Activated naive CD8-positive, alpha-beta T cell treated with anti-CD3 and anti-CD28 coated beads for 36 hours (primary cell): ENCODE data around the gene PLD3. TPM values are rescaled to one million over a fixed set of nuclear protein-coding genes. Genes with fewer than 3 reads are reported as not detected.
"Not testable (repeated sequence)": the region's sequence is repeated elsewhere in the genome, so short reads cannot be mapped to it uniquely, and the experiment has no call there.

ENCODE experiments used
- DNase-seq: peaks from one replicate; pipeline ENCODE4 v3.0.0; 2021
- H3K27ac Mint-ChIP-seq: one replicate; pipeline ENCODE4 v1.8.0; 2022; ENCODE audit warnings: mild to moderate bottlenecking, moderate library complexity, mixed read lengths
- H3K27me3 Mint-ChIP-seq: one replicate; pipeline ENCODE4 v1.8.0; 2022; ENCODE audit warnings: mild to moderate bottlenecking, mixed read lengths
- H3K36me3 Mint-ChIP-seq: one replicate; pipeline ENCODE4 v1.8.0; 2021; ENCODE audit warnings: mild to moderate bottlenecking, mixed read lengths
- H3K4me1 Mint-ChIP-seq: one replicate; pipeline ENCODE4 v1.8.0; 2021; ENCODE audit warnings: mixed read lengths
- H3K4me3 Mint-ChIP-seq: one replicate; pipeline ENCODE4 v1.8.0; 2022; ENCODE audit warnings: mild to moderate bottlenecking, moderate library complexity, mixed read lengths
- H3K9me3 Mint-ChIP-seq: one replicate; pipeline ENCODE4 v1.8.0; 2022; ENCODE audit warnings: mixed read lengths
- total RNA-seq, 2 experiments: library from RNA; stranded (reverse); gene quantifications; one replicate each; pipeline ENCODE4 v1.2.3, GENCODE V29; 2021

Gene PLD3
- total RNA-seq, 2 experiments from 2014 or later: 41.8 to 44.2 TPM

DNA sequence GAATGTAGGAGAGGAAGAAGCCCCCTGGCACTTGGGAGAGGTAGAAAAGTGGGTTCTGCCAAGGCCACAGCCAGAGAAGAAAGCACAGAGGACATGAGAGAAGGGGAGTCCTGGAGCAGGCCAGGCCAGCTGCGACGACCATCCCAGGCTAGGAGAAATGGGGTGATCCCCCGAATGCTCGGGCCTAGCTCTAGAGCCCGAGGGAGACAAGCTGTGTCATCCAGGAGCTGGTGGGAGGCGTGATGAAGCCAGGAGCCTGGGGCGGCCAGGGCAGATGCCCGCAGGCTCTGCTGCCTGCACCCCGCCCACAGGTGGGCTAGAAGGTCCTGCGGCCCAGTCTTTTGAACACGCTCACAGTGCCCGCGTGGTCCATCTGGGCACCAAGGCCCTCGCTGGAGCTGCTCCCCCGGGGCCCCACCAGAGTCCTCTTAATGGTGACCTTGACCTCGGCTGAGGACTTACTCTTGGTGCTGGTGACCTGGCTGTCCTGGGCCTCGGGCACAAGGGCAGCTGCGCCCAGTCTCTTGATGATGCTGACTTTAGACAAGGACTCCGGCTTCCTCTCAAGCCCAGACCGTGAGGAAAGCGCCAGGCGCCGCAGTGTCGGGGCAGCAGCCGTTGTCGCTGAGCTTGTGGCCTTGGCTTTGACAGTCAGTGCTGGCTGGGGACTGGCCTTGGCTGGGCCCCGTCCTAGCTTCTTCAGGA is 26.8 kb upstream of the PLD3 start:
- H3K9me3 Mint-ChIP-seq: no peaks in the 10 kb centered on the region
- no peaks in the 10 kb centered on the region for H3K27me3 Mint-ChIP-seq
- peaks cover 17% of the 10 kb centered on the region for H3K36me3 Mint-ChIP-seq

DNA sequence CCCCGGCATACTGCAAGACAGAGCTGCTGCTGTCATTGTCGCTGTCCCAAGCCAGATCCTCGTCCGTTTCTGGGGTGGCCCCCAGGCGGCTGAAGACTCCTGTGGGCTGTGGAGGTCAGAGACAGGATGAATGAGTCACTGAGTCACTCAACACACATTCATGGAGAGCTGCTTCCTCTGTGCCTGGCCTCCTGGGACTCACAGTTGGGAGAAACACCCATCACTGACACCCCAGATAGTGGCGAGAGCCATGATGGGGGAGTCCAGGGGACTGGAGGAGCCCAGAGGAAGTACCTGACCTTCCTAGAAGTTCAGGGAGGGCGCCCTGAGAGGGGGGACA is 26.3 kb upstream of the PLD3 start:
- H3K4me3 Mint-ChIP-seq: no peak overlapping the region
- no peak for DNase-seq
- no peaks in the 10 kb centered on the region for H3K4me1 Mint-ChIP-seq
- no peak overlapping the region for H3K27ac Mint-ChIP-seq
- H3K27me3 Mint-ChIP-seq: no peaks in the 10 kb centered on the region
- peaks cover 17% of the 10 kb centered on the region for H3K36me3 Mint-ChIP-seq
- no peaks in the 10 kb centered on the region for H3K9me3 Mint-ChIP-seq

More for the DNA sequence above, 26.8 kb upstream of the PLD3 start:
- Mint-ChIP-seq H3K27ac (no peak overlapping the region), H3K4me3 (no peak overlapping the region), H3K4me1 (no peaks in the 10 kb centered on the region)
- no peak for DNase-seq

DNA sequence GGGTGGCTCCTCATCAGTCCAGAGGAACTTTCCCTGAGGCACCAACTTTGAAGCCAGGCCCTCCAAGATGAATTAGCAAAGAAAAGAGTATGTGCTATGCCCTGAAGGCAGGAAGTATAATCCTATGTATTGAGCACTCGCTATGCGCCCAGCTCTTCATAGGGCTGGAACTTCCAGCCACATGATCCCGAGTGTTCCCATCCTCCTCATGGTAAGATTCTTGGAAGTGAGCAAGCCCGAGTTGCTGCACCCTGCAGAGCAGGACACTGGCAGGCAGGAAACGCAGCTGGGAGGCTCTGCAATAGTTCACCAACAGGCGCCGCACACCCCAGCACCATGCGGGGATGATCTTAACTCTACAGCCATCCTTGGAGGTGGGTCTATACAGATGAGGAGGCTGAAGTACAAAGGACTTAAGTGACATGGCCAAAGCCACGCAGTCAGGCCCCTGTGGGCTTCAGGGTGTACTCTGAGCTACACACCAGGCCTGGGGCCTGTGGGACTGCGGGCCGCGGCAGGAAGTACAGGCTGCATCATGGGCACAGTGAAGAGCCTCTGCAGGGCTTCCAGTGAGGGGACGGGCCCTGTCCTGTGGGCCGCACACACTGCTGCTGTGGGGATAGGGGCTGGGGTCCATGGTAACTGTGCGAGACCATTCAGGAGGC is 25.4 kb upstream of the PLD3 start:
- no peaks in the 10 kb centered on the region for H3K9me3 Mint-ChIP-seq
- peaks cover 17% of the 10 kb centered on the region for H3K36me3 Mint-ChIP-seq
- no peaks in the 10 kb centered on the region for H3K27me3 Mint-ChIP-seq
- DNase-seq: no peak
- H3K4me3 Mint-ChIP-seq: no peak overlapping the region
- no peaks in the 10 kb centered on the region for H3K4me1 Mint-ChIP-seq
- H3K27ac Mint-ChIP-seq: no peak overlapping the region

DNA sequence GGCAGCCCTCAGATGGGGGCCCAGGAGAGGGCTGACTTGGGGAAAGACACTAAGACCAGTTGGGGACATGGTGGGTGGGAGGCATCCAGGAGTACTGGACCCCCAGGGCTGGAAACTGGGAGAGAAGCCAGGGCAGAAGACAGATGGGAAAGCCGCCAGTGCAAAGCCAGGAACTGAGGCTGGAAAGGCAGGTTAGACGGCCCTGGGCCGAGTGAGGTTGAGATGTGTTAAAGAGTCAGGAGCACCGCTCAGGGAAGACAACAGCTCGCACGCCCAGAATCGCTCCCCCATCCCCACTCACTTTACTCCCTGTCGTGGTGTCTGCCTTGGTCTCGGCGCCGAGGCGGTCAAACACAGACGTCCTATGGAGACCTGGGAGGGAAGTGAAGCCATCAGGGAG is 24.8 kb upstream of the PLD3 start:
- peaks cover 16% of the 10 kb centered on the region for H3K36me3 Mint-ChIP-seq
- no peak for DNase-seq

DNA sequence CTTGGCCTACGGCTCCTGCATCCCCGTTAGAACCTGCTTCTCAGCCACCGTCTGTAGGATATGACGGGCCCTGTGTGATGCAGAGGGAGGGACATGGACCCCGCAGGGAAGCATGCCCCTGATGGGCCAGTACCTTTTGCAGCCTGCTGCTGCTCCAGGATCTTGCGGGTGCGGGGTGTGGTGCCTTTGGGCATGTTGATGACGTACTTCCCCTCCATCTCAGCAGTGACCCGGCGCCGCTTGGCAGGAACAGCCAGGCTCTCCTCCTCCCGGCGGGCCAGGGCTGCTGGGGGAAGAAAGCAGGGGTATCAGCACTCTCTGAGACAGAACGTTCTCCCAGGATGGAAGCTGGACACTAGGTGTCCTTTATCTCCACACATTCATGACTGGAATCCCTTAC is 22.3 kb upstream of the PLD3 start:
- H3K36me3 Mint-ChIP-seq: peaks cover 11% of the 10 kb centered on the region

More for the DNA sequence above, 24.8 kb upstream of the PLD3 start:
- Mint-ChIP-seq H3K4me3 (no peak overlapping the region), H3K27me3 (no peaks in the 10 kb centered on the region), H3K27ac (no peak overlapping the region), H3K4me1 (no peaks in the 10 kb centered on the region), H3K9me3 (no peaks in the 10 kb centered on the region)

DNA sequence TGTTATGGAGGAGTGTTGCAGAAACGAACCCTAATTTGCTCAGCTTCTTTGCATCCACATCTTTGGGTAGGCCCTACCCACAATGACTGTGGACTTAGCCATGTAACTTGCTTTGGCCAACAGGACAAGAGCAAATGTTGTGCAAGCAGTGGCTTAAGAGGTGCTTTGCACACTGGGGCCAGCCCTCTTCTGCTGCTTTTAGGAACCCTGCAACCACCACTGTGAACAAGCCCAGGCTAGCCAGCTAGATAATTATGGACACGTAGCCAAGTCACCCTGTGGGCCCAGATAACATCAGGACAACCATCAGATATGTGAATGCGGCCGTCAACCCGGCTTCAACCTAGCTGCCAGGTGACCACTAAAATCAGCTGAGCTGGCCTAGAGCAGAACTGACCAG is 17.4 kb upstream of the PLD3 start:
- Mint-ChIP-seq H3K4me1 (no peaks in the 10 kb centered on the region), H3K27me3 (no peaks in the 10 kb centered on the region), H3K9me3 (no peaks in the 10 kb centered on the region), H3K27ac (no peak overlapping the region), H3K36me3 (peaks cover 10% of the 10 kb centered on the region), H3K4me3 (no peak overlapping the region)
- DNase-seq: no peak

More for the DNA sequence above, 22.3 kb upstream of the PLD3 start:
- Mint-ChIP-seq H3K27me3 (no peaks in the 10 kb centered on the region), H3K4me3 (no peak overlapping the region), H3K4me1 (no peaks in the 10 kb centered on the region), H3K9me3 (no peaks in the 10 kb centered on the region), H3K27ac (no peak overlapping the region)
- DNase-seq: no peak

DNA sequence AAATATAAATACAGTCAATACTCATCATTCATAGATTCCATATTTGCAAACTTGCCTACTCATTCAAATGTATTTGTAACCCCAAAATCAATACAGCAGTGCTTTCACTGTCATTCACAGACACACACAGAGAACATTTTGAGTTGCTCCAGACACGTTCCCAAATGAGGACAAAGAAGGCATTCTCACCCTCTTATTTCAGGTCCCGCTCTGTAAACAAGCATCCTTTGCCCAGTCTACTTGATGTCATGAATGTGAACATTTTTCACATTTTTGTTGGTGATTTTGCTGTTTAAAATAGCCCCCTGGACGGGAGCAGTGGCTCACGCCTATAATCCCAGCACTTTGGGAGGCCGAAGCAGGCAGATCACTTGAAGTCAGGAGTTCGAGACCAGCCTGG is 15.8 kb upstream of the PLD3 start:
- Mint-ChIP-seq H3K27me3 (no peaks in the 10 kb centered on the region), H3K4me3 (no peak overlapping the region), H3K9me3 (no peaks in the 10 kb centered on the region), H3K36me3 (peaks cover 11% of the 10 kb centered on the region), H3K27ac (no peak overlapping the region), H3K4me1 (no peaks in the 10 kb centered on the region)
- no peak for DNase-seq

DNA sequence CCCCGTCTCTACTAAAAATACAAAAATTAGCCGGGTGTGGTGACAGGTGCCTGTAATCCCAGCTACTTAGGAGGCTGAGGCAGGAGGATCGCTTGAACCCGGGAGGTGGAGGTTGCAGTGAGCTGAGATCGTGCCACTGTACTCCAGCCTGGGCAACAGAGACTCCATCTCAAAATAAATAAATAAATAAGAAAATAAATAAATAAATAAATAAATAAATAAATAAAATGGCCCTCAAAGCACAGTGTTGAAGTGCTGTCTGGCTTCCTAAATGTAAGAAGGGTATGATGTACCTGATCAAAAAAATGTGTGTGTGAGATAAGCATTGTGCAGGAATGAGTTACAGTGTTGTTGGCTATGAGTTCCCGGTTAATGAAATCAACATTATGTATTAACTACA is 15.4 kb upstream of the PLD3 start:
- H3K36me3 Mint-ChIP-seq: peaks cover 11% of the 10 kb centered on the region
- DNase-seq, H3K4me1 Mint-ChIP-seq, H3K4me3 Mint-ChIP-seq, H3K9me3 Mint-ChIP-seq, H3K27ac Mint-ChIP-seq, H3K27me3 Mint-ChIP-seq: not testable (repeated sequence)

DNA sequence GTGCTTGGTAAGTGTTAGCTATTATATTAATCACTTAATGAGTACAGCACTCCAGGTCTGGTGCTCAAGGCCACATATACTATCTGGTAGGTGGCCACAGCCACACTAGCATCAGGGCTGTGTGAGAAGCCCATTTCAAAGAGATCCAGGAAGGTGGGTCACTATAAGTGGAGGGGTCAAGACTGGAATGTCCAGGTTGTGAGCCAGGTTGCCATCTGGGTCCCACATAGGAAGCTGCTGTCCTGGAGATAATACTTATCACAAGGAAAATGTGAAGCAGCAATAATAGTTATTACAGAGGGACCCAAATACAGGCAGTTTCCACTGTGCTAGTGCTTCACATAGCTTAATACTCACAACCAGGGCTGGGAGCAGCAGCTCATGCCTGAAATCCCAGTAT is 13.4 kb upstream of the PLD3 start:
- no peak for DNase-seq
- no peaks in the 10 kb centered on the region for H3K4me1 Mint-ChIP-seq
- no peaks in the 10 kb centered on the region for H3K9me3 Mint-ChIP-seq
- H3K27me3 Mint-ChIP-seq: no peaks in the 10 kb centered on the region
- no peak overlapping the region for H3K27ac Mint-ChIP-seq
- H3K36me3 Mint-ChIP-seq: peaks cover 14% of the 10 kb centered on the region
- H3K4me3 Mint-ChIP-seq: no peak overlapping the region

DNA sequence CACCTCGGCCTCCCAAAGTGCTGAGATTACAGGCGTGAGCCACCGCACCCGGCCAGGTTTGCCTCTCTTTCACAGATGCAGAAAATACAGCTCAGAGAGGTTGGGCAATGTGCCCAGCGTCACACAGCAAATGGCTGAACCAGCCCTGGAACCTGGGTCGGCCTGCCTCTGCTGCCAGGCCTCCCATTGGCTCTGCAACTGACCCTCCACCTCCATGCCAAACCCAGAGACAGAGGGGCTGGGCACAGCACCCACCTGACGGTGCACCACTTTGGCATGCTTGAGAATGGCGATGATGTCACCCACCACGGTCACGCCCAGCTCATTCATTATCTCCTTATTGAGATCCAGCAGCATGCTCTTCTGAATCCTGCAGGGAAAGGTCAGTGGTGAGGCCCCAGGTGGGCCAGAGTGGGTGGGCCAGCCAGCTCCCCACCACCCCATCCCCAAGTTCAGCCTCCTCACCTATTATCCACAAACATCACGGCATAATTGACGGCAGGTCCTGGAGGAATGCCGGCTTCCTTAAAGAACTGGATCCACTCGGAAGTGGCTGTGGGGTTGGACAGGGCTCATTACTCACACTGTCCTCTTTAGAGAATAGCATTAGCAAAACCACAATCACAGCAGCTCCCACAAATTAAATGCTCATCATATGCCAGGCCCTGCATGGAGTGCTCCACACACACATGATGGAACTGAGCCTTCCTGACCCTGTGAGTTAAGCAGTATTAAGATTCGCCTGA is 12.5 kb upstream of the PLD3 start:
- no peak overlapping the region for H3K27ac Mint-ChIP-seq
- H3K4me3 Mint-ChIP-seq: no peak overlapping the region
- H3K4me1 Mint-ChIP-seq: no peaks in the 10 kb centered on the region
- H3K27me3 Mint-ChIP-seq: no peaks in the 10 kb centered on the region
- H3K9me3 Mint-ChIP-seq: no peaks in the 10 kb centered on the region
- no peak for DNase-seq
- peaks cover 14% of the 10 kb centered on the region for H3K36me3 Mint-ChIP-seq

DNA sequence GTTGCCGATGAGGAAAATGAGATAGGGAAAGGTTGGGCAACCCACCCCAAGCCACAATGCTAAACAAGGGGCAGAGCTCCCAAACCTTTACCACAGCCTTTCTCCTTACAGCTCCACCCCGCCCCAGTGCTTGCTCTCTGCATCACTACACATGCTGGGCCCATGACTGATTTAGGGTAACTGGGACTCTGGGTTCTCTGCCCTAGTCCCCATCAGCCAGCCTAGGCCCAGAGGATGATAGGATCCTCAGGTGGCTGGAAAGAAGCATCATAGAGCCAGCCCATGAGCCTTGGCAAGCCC is 11.9 kb upstream of the PLD3 start:
- Mint-ChIP-seq H3K36me3 (peaks cover 14% of the 10 kb centered on the region), H3K27me3 (no peaks in the 10 kb centered on the region), H3K4me3 (no peak overlapping the region), H3K4me1 (no peaks in the 10 kb centered on the region), H3K27ac (no peak overlapping the region), H3K9me3 (no peaks in the 10 kb centered on the region)
- DNase-seq: no peak

DNA sequence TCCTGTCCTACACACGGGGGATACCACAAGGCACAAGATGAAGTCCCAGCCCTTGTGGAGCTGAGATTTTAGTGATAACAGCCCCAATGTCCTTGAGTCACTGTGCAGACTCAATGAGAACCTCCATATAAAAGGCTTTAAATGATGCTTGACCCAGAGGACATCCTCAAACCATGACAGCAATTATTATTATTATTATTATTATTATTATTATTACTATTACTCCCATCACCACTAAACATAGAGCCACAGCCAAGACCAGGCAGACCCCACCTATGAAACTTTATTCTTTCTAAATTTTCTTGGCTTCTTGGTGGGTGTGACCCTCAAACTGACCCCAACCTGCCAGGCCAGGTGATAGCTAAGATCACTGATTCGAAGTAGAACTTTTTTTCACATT is 11.4 kb upstream of the PLD3 start:
- Mint-ChIP-seq H3K9me3 (no peaks in the 10 kb centered on the region), H3K4me1 (no peaks in the 10 kb centered on the region), H3K27ac (no peak overlapping the region), H3K4me3 (no peak overlapping the region), H3K27me3 (no peaks in the 10 kb centered on the region), H3K36me3 (peaks cover 14% of the 10 kb centered on the region)
- DNase-seq: no peak

DNA sequence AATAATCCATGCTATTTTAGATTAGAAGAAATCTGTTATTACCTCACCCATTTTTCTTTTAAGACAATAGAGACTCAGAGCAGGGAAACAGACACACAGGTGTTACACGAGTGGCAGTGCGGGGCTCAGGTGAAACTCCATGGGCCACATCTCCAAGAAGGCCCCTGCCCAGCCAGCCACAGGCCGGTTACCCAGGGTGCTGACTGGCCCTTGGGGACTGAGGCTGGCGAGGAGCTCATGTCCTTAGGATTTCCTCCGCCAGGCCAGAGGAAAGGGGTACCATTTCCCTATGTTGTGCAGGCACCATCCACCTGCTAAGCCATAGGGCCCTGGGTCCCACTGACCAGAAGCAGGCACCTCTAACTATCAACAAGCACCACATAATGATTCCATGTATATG is 10.9 kb upstream of the PLD3 start:
- H3K27me3 Mint-ChIP-seq: no peaks in the 10 kb centered on the region
- no peak overlapping the region for H3K4me3 Mint-ChIP-seq
- H3K27ac Mint-ChIP-seq: no peak overlapping the region
- no peaks in the 10 kb centered on the region for H3K9me3 Mint-ChIP-seq
- no peaks in the 10 kb centered on the region for H3K4me1 Mint-ChIP-seq
- DNase-seq: no peak
- peaks cover 14% of the 10 kb centered on the region for H3K36me3 Mint-ChIP-seq

DNA sequence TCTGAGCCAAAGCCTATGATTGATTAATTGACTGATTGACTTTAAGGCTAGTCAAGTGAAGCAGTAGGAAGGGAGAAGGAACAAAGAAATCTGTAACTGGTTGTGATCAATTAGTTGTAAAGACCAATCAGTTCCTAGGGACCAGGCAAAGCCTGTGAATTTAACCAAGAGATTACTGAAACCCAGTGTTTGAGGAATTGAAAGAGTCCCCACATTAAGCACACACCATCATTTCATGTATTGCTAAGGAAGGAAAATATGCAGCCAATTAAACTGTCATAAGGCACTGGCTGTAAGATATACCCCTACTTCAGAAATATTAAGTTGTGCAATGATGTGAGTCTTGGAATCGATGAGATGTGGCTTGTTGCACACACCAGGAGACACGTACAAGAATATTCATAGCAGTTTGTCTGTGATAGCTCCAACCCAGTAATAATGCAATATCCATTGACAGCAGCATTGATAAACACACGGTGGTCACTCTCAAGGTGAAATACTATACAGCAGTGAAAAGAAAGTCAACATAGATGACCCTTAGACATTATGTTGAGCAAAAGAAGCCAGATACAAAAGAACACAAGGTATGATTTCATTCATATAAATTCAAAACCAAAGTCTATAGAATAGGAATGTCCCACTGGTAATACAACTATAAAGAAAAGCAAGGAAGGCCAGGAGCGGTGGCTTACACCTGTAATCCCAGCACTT is 9.3 kb upstream of the PLD3 start:
- Mint-ChIP-seq H3K4me1 (no peaks in the 10 kb centered on the region), H3K27ac (no peak overlapping the region), H3K27me3 (no peaks in the 10 kb centered on the region), H3K36me3 (peaks cover 10% of the 10 kb centered on the region), H3K9me3 (no peaks in the 10 kb centered on the region), H3K4me3 (no peak overlapping the region)
- DNase-seq: no peak
